B cell (primary cell): ENCODE data around the gene DNAJC6.

Experiments
- EZH2 ChIP-seq: IDR thresholded peaks from 2 replicates; pipeline ENCODE4 v1.6.1; 2012; ENCODE audit warnings: borderline replicate concordance, low read depth, mild to moderate bottlenecking, moderate library complexity, low read length; ENCODE audit not compliant: insufficient read depth, poor library complexity, severe bottlenecking
- TF ChIP-seq, protein P1 (sequence below): fragments of 200-600 bp; IDR thresholded peaks from one replicate; pipeline ENCODE4 v1.8.0; 2022; ENCODE audit warnings: antibody characterized with exemption, mild to moderate bottlenecking

DNA sequence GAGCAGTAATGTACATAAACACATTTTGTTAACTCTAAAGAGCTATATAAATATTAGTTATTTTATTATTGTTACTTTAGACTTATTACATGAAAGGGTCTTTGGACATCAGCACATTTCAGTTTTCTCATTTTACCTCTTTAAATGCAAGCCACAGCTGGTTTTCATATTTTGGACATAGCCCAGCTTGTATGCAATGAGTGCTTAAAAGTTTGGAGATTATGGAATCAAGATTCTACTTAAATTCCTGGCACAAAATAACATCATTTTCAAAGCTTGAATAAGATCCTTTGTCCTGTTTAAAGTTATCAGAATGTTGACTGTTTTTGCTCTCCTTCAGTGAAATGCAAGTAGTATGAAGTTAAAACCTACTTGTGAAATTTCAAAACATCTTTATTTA lies 95.6 kb downstream of the DNAJC6 start:
- TF ChIP-seq, protein P1, sequence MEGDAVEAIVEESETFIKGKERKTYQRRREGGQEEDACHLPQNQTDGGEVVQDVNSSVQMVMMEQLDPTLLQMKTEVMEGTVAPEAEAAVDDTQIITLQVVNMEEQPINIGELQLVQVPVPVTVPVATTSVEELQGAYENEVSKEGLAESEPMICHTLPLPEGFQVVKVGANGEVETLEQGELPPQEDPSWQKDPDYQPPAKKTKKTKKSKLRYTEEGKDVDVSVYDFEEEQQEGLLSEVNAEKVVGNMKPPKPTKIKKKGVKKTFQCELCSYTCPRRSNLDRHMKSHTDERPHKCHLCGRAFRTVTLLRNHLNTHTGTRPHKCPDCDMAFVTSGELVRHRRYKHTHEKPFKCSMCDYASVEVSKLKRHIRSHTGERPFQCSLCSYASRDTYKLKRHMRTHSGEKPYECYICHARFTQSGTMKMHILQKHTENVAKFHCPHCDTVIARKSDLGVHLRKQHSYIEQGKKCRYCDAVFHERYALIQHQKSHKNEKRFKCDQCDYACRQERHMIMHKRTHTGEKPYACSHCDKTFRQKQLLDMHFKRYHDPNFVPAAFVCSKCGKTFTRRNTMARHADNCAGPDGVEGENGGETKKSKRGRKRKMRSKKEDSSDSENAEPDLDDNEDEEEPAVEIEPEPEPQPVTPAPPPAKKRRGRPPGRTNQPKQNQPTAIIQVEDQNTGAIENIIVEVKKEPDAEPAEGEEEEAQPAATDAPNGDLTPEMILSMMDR: no peak
- TF ChIP-seq EZH2: no peak
